Mucosa of rectum (tissue), 2 donors: ENCODE measurements around the gene REXO5.

Experiments used
- H3K27ac ChIP-seq, 2 donors: one replicate each; pipeline ENCODE4 v1.7.0; 2013; ENCODE audit warnings: inconsistent platforms in 2 of 2, low read depth in 2 of 2, low read length in 2 of 2
- H3K27me3 ChIP-seq, 2 donors: one replicate each; pipeline ENCODE4 v1.7.0; 2013; ENCODE audit warnings: low read length in 2 of 2; ENCODE audit not compliant: control insufficient read depth in 2 of 2, insufficient read depth in 2 of 2
- H3K36me3 ChIP-seq, 2 donors: one replicate each; pipeline ENCODE4 v1.7.0; 2013; ENCODE audit warnings: low read length in 2 of 2; ENCODE audit not compliant: control insufficient read depth in 2 of 2, insufficient read depth in 2 of 2
- H3K4me1 ChIP-seq, 2 donors: one replicate each; pipeline ENCODE4 v1.7.0; 2013; ENCODE audit warnings: low read length in 2 of 2, mild to moderate bottlenecking in 1 of 2; ENCODE audit not compliant: control insufficient read depth in 2 of 2, insufficient read depth in 2 of 2
- H3K4me3 ChIP-seq, 2 donors: one replicate each; pipeline ENCODE4 v1.7.0; 2013; ENCODE audit warnings: low read length in 2 of 2
- H3K9ac ChIP-seq, 2 donors: one replicate each; pipeline ENCODE4 v1.7.0; 2013; ENCODE audit warnings: low read length in 2 of 2, low read depth in 1 of 2, mild to moderate bottlenecking in 1 of 2
- H3K9me3 ChIP-seq, 2 donors: one replicate each; pipeline ENCODE4 v1.7.0; 2013; ENCODE audit warnings: low read length in 2 of 2; ENCODE audit not compliant: control insufficient read depth in 2 of 2
- donor health status: healthy.
- donor health status: Normal muscosa, but diverticular disease.

The REXO5 gene

DNA sequence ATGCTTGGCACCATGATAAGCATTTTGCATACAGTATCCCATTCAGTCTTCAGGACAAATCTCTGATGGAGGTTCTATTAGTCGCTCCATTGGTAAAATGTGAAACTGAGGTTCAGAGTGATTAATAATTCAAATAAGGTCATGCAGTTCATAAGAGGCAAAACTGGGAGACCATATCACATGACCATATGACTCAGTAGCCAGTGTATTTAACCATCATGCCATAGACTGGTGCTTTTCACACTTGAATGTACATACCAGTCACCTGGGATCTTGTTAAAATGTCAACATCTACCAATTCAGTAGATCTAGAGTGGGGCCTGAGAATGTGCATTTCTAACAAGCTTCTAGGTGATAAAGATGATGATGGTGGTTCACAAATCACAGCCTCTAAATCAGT lies 38.2 kb upstream of the REXO5 start:
- H3K9me3 ChIP-seq, result no peaks in the 10 kb centered on the region
- H3K4me1 ChIP-seq, result peaks cover 7 to 14% of the 10 kb centered on the region in 2 donors
- H3K4me3 ChIP-seq, result no peak overlapping the region
- no peak overlapping the region for H3K9ac ChIP-seq
- no peaks in the 10 kb centered on the region for H3K36me3 ChIP-seq
- H3K27ac ChIP-seq, result no peak overlapping the region
- no peaks in the 10 kb centered on the region for H3K27me3 ChIP-seq

DNA sequence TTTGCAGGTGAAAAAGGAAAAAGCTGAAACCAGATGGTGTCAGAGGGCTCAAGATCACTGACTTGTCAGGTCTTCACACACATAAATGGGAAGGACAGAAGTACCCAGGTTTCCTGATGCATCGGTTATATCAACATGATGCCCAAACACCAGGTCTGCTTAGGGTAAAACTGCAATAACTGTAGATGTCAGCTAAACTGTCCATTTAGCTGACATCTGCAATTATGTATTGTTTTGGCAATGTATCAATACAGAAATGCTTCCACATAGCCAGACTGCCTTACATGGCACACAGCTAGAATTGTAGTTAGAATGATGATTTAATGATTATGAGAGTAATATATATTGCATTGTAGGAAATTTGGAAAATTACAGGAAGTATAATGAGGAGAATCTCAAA lies 37.5 kb upstream of the REXO5 start:
- Histone ChIP-seq H3K9me3 (no peaks in the 10 kb centered on the region), H3K4me3 (no peak overlapping the region), H3K4me1 (peaks cover 7 to 12% of the 10 kb centered on the region in 2 donors), H3K27ac (no peak overlapping the region), H3K27me3 (no peaks in the 10 kb centered on the region), H3K36me3 (no peaks in the 10 kb centered on the region), H3K9ac (no peak overlapping the region)

DNA sequence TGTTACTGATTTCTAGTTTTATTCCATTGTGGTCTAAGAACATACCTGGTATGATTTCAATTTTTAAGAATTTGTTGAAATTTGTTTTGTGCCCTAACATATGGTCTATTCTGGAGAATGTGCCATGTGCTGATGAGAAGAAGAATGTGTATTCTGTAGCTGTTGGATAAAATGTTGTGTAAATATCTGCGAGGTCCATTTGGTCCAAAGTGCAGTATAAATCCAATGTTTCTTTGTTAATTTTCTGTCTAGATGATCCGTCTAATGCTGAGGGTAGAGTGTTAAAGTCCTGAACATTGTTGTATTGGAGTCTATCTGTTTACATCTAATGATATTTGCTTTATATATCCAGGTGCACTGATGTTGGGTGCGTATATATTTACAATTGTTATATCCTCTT lies 32.6 kb upstream of the REXO5 start:
- no peak overlapping the region for H3K27ac ChIP-seq
- no peaks in the 10 kb centered on the region for H3K27me3 ChIP-seq
- no peak overlapping the region for H3K9ac ChIP-seq
- H3K9me3 ChIP-seq, result no peaks in the 10 kb centered on the region
- H3K4me3 ChIP-seq, result no peak overlapping the region
- no peaks in the 10 kb centered on the region for H3K4me1 ChIP-seq
- peaks cover 0 to 14% of the 10 kb centered on the region in 2 donors for H3K36me3 ChIP-seq

DNA sequence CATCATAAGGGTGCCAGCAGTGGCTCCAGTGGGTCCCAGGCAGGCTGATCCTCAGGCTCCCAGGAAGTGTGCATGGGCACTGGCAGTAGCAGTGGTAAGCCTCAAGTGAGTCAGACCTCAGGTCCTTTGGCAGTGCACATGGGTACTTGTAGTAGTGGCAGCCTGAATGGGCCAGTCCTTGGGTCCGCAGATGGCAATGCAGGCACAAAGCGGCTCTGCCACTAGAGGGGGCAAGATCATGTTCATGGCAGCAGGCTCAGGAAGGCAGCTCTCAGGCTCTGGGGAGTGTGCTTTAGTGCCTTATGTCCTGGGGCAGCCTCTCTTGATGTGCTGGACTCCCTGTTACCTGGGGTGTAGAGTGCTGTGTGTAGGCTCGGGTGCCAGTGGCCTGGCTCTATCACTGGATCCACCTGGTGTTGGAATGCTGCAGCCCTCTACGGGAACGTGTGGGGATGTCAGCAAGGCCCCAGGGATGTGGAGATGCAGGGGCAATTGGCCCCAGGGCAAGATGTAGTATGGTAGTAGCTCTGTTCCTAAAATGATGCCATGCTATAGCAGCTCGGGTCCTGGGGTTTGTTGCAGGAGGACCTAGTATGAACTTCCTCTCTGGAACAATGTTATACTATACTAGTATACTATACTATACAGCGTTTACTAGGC lies 31.5 kb upstream of the REXO5 start:
- Histone ChIP-seq H3K9ac (no peak overlapping the region), H3K9me3 (no peaks in the 10 kb centered on the region), H3K36me3 (peaks cover 0 to 14% of the 10 kb centered on the region in 2 donors), H3K4me3 (no peak overlapping the region), H3K27ac (no peak overlapping the region), H3K27me3 (no peaks in the 10 kb centered on the region), H3K4me1 (no peaks in the 10 kb centered on the region)

DNA sequence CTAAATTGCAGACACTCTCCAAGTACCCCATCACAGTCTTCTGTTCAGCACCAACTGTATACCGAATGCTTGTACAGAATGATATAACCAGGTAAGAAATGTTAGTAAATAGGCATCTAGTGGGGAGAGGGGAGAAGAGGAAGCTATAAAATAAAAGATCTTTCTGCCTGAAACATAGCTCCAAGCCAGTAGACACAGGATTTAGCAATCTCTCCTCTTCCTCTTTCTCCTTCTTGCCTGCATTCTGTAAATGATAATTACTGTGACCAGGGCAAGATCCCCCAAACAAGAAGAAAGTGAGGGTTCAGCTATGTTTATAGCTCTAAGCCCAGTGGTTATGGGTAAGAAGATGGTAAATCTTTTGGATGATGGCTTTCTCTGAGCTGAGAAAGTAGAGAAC lies 24.6 kb upstream of the REXO5 start:
- no peaks in the 10 kb centered on the region for H3K27me3 ChIP-seq
- H3K9ac ChIP-seq, result no peak overlapping the region
- no peaks in the 10 kb centered on the region for H3K4me1 ChIP-seq
- no peaks in the 10 kb centered on the region for H3K9me3 ChIP-seq
- no peak overlapping the region for H3K27ac ChIP-seq
- H3K4me3 ChIP-seq, result no peak overlapping the region
- peaks cover 10 to 28% of the 10 kb centered on the region in 2 donors for H3K36me3 ChIP-seq

DNA sequence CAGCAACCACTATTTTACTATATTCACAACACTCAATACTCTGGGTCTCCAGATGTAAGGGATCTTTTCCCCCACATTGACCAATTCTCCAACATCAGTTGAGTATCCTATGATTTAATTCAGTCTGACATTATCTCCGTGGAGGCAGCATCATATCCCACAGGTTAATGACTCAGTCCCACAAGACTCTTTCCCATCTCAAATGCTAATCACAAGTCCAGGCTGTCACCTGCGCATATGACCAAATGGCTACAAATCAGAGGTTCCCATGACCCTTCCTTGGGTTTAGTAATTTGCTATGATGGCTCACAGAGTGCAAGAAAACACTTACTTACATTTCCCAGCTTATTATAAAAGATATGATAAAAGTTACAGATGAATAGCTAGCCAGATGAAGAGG lies 23.9 kb upstream of the REXO5 start:
- H3K4me3 ChIP-seq, result no peak overlapping the region
- no peaks in the 10 kb centered on the region for H3K27me3 ChIP-seq
- H3K4me1 ChIP-seq, result no peaks in the 10 kb centered on the region
- H3K27ac ChIP-seq, result no peak overlapping the region
- peaks cover 10 to 23% of the 10 kb centered on the region in 2 donors for H3K36me3 ChIP-seq
- H3K9me3 ChIP-seq, result no peaks in the 10 kb centered on the region
- H3K9ac ChIP-seq, result no peak overlapping the region

DNA sequence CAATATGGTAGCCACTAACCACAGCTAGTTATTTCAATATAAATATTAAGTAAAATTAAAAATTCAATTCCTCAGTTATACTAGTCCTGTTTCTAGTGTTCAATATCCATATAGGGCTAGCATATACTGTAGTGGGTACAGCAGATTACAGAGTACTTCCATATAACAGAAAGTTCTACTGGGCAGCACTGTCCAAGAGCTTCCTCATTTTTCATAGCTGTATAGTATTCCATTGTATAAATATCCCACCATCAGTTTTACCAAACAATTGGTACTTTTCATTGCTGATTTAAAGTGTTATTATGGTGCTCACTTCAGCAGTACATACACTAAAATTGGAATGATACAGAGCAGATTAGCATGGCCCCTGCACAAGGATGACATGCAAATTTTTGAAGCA lies 22.1 kb upstream of the REXO5 start:
- no peaks in the 10 kb centered on the region for H3K27me3 ChIP-seq
- H3K27ac ChIP-seq, result no peak overlapping the region
- no peaks in the 10 kb centered on the region for H3K4me1 ChIP-seq
- H3K4me3 ChIP-seq, result no peak overlapping the region
- H3K36me3 ChIP-seq, result peaks cover 10 to 17% of the 10 kb centered on the region in 2 donors
- H3K9ac ChIP-seq, result no peak overlapping the region
- no peaks in the 10 kb centered on the region for H3K9me3 ChIP-seq

DNA sequence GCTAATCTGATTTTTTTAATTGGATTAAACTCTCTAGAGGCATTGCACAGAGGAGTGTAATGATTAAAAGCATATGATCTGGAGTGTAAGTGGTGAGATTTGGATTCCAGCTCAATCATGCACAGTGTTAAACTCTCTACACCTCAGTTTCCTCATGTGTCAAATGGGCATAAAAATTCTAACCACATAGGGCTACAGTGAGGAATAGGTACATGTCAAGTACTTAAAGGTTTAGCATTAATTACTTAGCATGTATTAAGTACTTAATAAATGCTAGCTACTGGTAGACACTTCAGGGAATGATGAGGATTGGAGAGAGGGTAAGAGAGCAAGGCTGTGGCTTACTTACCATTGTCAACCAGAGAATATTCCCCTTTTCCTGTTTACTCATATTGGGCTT lies 17.2 kb upstream of the REXO5 start:
- Histone ChIP-seq H3K9ac (no peak overlapping the region), H3K9me3 (no peaks in the 10 kb centered on the region), H3K4me1 (no peaks in the 10 kb centered on the region), H3K4me3 (no peak overlapping the region), H3K27ac (no peak overlapping the region), H3K27me3 (no peaks in the 10 kb centered on the region), H3K36me3 (peaks cover 0 to 9% of the 10 kb centered on the region in 2 donors)

DNA sequence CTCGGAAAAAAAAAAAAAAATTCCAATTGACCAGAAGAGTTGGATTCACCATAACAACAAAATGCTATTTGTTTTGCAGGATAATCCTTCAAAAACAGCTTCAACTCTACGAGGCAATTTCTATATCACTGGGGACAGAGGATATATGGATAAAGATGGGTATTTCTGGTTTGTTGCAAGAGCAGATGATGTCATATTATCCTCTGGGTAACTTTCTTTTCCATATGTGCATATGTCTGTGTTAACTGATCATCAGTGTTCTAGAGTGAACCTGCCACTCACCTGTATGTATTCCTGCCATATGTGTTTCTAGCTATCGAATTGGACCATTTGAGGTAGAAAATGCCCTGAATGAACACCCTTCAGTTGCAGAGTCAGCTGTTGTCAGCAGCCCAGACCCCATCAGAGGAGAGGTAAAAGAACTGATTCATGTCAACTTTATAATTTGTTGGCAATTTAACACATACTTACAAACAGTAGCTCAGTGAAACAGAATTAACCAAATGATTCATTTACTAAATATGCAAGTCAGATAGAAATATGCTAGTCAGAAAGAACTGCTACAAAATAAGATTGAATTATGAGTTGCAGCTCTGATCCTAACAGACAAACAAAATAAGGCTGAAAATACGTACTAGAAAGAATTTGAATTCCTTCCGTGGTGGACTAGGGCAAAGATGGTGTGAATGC lies 14.3 kb upstream of the REXO5 start:
- peaks cover 2 to 12% of the 10 kb centered on the region in 2 donors for H3K36me3 ChIP-seq
- H3K27ac ChIP-seq, result no peak overlapping the region
- no peak overlapping the region for H3K9ac ChIP-seq
- no peaks in the 10 kb centered on the region for H3K27me3 ChIP-seq
- H3K4me3 ChIP-seq, result no peak overlapping the region
- no peaks in the 10 kb centered on the region for H3K4me1 ChIP-seq
- no peaks in the 10 kb centered on the region for H3K9me3 ChIP-seq

DNA sequence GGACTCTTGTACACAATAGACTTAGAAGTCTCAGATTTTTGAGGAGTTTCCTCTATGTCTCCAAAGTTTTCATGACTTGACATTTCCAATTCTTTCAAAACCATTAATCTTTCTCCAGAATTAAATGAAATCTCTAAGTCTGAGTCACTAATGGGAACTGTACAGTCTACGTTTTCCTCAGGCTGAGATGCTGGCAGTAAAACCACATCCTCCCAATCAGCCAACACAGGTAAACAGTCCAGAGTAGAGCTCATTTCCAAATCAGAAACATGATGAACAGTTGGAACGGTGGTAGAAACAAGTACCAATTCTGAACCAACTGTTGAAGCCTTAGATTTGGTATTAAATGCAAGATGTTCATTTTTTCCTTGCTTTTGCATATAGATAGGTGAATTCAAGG lies 8.0 kb upstream of the REXO5 start:
- Histone ChIP-seq H3K27ac (no peak overlapping the region), H3K4me3 (no peak overlapping the region), H3K9me3 (no peaks in the 10 kb centered on the region), H3K27me3 (no peaks in the 10 kb centered on the region), H3K9ac (no peak overlapping the region), H3K36me3 (peaks cover 14 to 18% of the 10 kb centered on the region in 2 donors), H3K4me1 (no peaks in the 10 kb centered on the region)
